Caco-2 (cell line): ENCODE measurements around the gene SLC5A5. TPM values are rescaled to one million over a fixed set of nuclear protein-coding genes. Genes with fewer than 3 reads are reported as not detected.

ENCODE experiments used
- BruUV-seq: library from RNA; stranded (reverse); fragments of 400-500 nt; replicated peaks from 2 replicates; lab custom pipeline; 2021; lab: Mats Ljungman, UMichigan
- CTCF ChIA-PET: fragments of 300-600 bp; sonication (Branson Sonifier 250); formaldehyde crosslinking; loops from one replicate; lab custom pipeline; 2022; ENCODE audit warnings: antibody characterized with exemption; lab: Charles Lee
- POLR2A ChIA-PET: fragments of 300-600 bp; sonication (Branson Sonifier 250); formaldehyde crosslinking; loops from one replicate; lab custom pipeline; 2022; ENCODE audit warnings: antibody characterized with exemption; lab: Charles Lee
- DNase-seq, 2 experiments: peaks; one replicate each; pipeline versions ENCODE4 v3.0.0 to v3.0.0-alpha.2; 2020 to 2022
- H3K27me3 ChIP-seq: replicated peaks from 2 replicates; pipeline ENCODE4 v1.6.0; 2011; ENCODE audit warnings: low read length; ENCODE audit not compliant: control insufficient read depth, insufficient read depth
- H3K36me3 ChIP-seq: 2 replicates; pipeline ENCODE4 v1.5.1; 2011; ENCODE audit warnings: low read length; ENCODE audit not compliant: control insufficient read depth, insufficient read depth
- H3K4me1 ChIP-seq: fragments of 250-450 bp; sonication (Bioruptor Pico); 2 replicates; pipeline ENCODE4 v1.5.1; 2020; ENCODE audit warnings: mild to moderate bottlenecking
- H3K4me3 ChIP-seq: 2 replicates; pipeline ENCODE4 v1.5.1; 2011; ENCODE audit warnings: low read depth, mild to moderate bottlenecking, control low read depth, low read length
- H3K9me3 ChIP-seq: fragments of 250-450 bp; sonication (Bioruptor Pico); 2 replicates; pipeline ENCODE4 v1.5.1; 2020; ENCODE audit warnings: mild to moderate bottlenecking, moderate library complexity
- H3K27ac Mint-ChIP-seq: one replicate; pipeline ENCODE4 v1.8.0; 2022; ENCODE audit warnings: mixed read lengths; ENCODE audit not compliant: unreplicated experiment
- H3K27me3 Mint-ChIP-seq: one replicate; pipeline ENCODE4 v1.8.0; 2022; ENCODE audit warnings: mixed read lengths; ENCODE audit not compliant: insufficient read depth, unreplicated experiment
- H3K36me3 Mint-ChIP-seq: one replicate; pipeline ENCODE4 v1.8.0; 2022; ENCODE audit warnings: mild to moderate bottlenecking, mixed read lengths; ENCODE audit not compliant: insufficient read depth, unreplicated experiment
- H3K4me1 Mint-ChIP-seq: one replicate; pipeline ENCODE4 v1.8.0; 2022; ENCODE audit warnings: low read depth, mixed read lengths; ENCODE audit not compliant: unreplicated experiment
- H3K4me3 Mint-ChIP-seq: one replicate; pipeline ENCODE4 v1.8.0; 2022; ENCODE audit warnings: mild to moderate bottlenecking, moderate library complexity, mixed read lengths; ENCODE audit not compliant: unreplicated experiment
- H3K9me3 Mint-ChIP-seq: one replicate; pipeline ENCODE4 v1.8.0; 2022; ENCODE audit warnings: mixed read lengths; ENCODE audit not compliant: unreplicated experiment
- CTCF ChIP-seq, 2 experiments: fragments of 200-600 bp in 1 of 2; IDR thresholded peaks; 1 replicate in 1 of 2; 2 replicates in 1 of 2; pipeline versions ENCODE4 v1.5.1 to v1.8.0; 2011 to 2022; ENCODE audit warnings: antibody characterized with exemption in 1 of 2, control low read depth in 1 of 2, inconsistent platforms in 1 of 2, low read depth in 1 of 2, low read length in 1 of 2, mild to moderate bottlenecking in 1 of 2, moderate library complexity in 1 of 2; ENCODE audit not compliant: insufficient read depth in 1 of 2, severe bottlenecking in 1 of 2, unreplicated experiment in 1 of 2
- intact Hi-C: fragments of 100-400 bp; cut with micrococcal nuclease; formaldehyde crosslinking; loops from one replicate; pipeline ENCODE4 v1.10.0; 2022; ENCODE audit not compliant: unreplicated experiment
- total RNA-seq: library from RNA; stranded (reverse); gene quantifications from 2 replicates; pipeline ENCODE4 v1.2.3, GENCODE V29; 2022

Gene SLC5A5
- total RNA-seq, 1 experiment from 2014 or later, result 0.43 TPM

- Mint-ChIP-seq H3K4me1 (peaks cover 6% of the 10 kb centered on the region), H3K27me3 (no peaks in the 10 kb centered on the region), H3K36me3 (peaks cover 13% of the 10 kb centered on the region), H3K4me3 (peak overlapping the region; percentile 95), H3K27ac (peak overlapping the region; percentile 98), H3K9me3 (no peaks in the 10 kb centered on the region)
- BruUV-seq, result no TSS peak
- ChIA-PET POLR2A (interaction anchor here (0.5 to 1.7 kb wide), 5 partner anchors 14 to 348 kb away, joined by 3 to 77 read pairs (median 3); partner anchors contain the start of genes JUND and RPL18A), CTCF (interaction anchor here (0.6 to 1.9 kb wide), 10 partner anchors 11 to 328 kb away, joined by 3 to 118 read pairs (median 5); partner anchors contain the start of genes RPL18A and SLC5A5)
- Histone ChIP-seq H3K4me3 (peak overlapping the region; percentile 61), H3K4me1 (0 out of 2 replicates have a peak, but pooled peaks cover 8% of the 10 kb centered on the region), H3K36me3 (no peaks in the 10 kb centered on the region), H3K9me3 (no peaks in the 10 kb centered on the region), H3K27me3 (no peaks in the 10 kb centered on the region)
- no peak for TF ChIP-seq CTCF (IDR thresholded peaks at IDR 0.05; ENCODE audit: insufficient read depth in 1 of 2, low read depth in 1 of 2, low read length in 1 of 2, severe bottlenecking in 1 of 2, unreplicated experiment in 1 of 2)
- intact Hi-C loops, result no loop called here
- no peak for DNase-seq
These were observed 61.8 kb downstream of the SLC5A5 start for GRCh38 chr19:17933414-17934129.

- ChIA-PET CTCF (interaction anchor here (1.9 kb wide), 1 partner anchor 59 kb away, joined by 5 read pairs; no protein-coding TSS in a partner anchor), POLR2A (no interaction called here)
- Mint-ChIP-seq H3K27ac (no peak overlapping the region), H3K4me1 (peaks cover 6% of the 10 kb centered on the region), H3K27me3 (no peaks in the 10 kb centered on the region), H3K36me3 (peaks cover 13% of the 10 kb centered on the region), H3K9me3 (no peaks in the 10 kb centered on the region), H3K4me3 (no peak overlapping the region)
- no peak for DNase-seq
- BruUV-seq, result no TSS peak
- intact Hi-C loops, result no loop called here
- Histone ChIP-seq H3K4me1 (0 out of 2 replicates have a peak, but pooled peaks cover 8% of the 10 kb centered on the region), H3K4me3 (no peak overlapping the region), H3K27me3 (no peaks in the 10 kb centered on the region), H3K9me3 (no peaks in the 10 kb centered on the region), H3K36me3 (no peaks in the 10 kb centered on the region)
- TF ChIP-seq CTCF (IDR thresholded peaks at IDR 0.05; ENCODE audit: insufficient read depth in 1 of 2, low read depth in 1 of 2, low read length in 1 of 2, severe bottlenecking in 1 of 2, unreplicated experiment in 1 of 2), result no peak
These were observed 64.6 kb downstream of the SLC5A5 start for GRCh38 chr19:17936379-17936778.

GRCh38 chr19:17937371-17937900 lies 65.7 kb downstream of the SLC5A5 start:
- BruUV-seq, result no TSS peak
- no peak overlapping the region for H3K4me3 ChIP-seq
- no peak for TF ChIP-seq CTCF (IDR thresholded peaks at IDR 0.05; ENCODE audit: insufficient read depth in 1 of 2, low read depth in 1 of 2, low read length in 1 of 2, severe bottlenecking in 1 of 2, unreplicated experiment in 1 of 2)
- CTCF ChIA-PET, result interaction anchor here (1.2 to 1.3 kb wide), 2 partner anchors 29 to 60 kb away, joined by 3 to 21 read pairs; no protein-coding TSS in a partner anchor
- H3K36me3 Mint-ChIP-seq, result peaks cover 11% of the 10 kb centered on the region
- no peak overlapping the region for H3K4me3 Mint-ChIP-seq
- POLR2A ChIA-PET, result no interaction called here
- no peaks in the 10 kb centered on the region for H3K9me3 ChIP-seq
- no peak overlapping the region for H3K27ac Mint-ChIP-seq
- H3K27me3 Mint-ChIP-seq, result no peaks in the 10 kb centered on the region
- peaks cover 6% of the 10 kb centered on the region for H3K4me1 Mint-ChIP-seq
- DNase-seq, result no peak
- no peaks in the 10 kb centered on the region for H3K27me3 ChIP-seq
- H3K36me3 ChIP-seq, result no peaks in the 10 kb centered on the region
- intact Hi-C loops, result no loop called here
- H3K4me1 ChIP-seq, result no peaks in the 10 kb centered on the region
- H3K9me3 Mint-ChIP-seq, result no peaks in the 10 kb centered on the region
